CD4-positive, alpha-beta memory T cell (primary cell): Measurements from ENCODE around the gene AXL. TPM values are rescaled to one million over a fixed set of nuclear protein-coding genes. Genes with fewer than 3 reads are reported as not detected.
"Not testable (repeated sequence)": the region's sequence is repeated elsewhere in the genome, so short reads cannot be mapped to it uniquely, and the experiment has no call there.

Experiments
- CTCF ChIA-PET: fragments of 350-600 bp; sonication (Branson Sonifier 250); formaldehyde crosslinking; loops from one replicate; lab custom pipeline; 2021; ENCODE audit warnings: inconsistent platforms; ENCODE audit not compliant: partially characterized antibody; lab: Charles Lee
- POLR2A ChIA-PET: fragments of 350-600 bp; sonication (Branson Sonifier 250); formaldehyde crosslinking; loops from one replicate; lab custom pipeline; 2021; ENCODE audit not compliant: partially characterized antibody; lab: Charles Lee
- DNase-seq, 5 donors: peaks; one replicate each; pipeline versions ENCODE4 v3.0.0 to v3.0.0-alpha.2; 2020 to 2022; ENCODE audit warnings: mixed read lengths in 1 of 5
- H3K27ac ChIP-seq: one replicate; pipeline ENCODE4 v1.7.0; 2013; ENCODE audit warnings: low read depth, low read length
- H3K27me3 ChIP-seq: 2 replicates; pipeline ENCODE4 v1.7.0; 2013; ENCODE audit warnings: mild to moderate bottlenecking, low read length, moderate library complexity; ENCODE audit not compliant: insufficient read depth
- H3K36me3 ChIP-seq: 2 replicates; pipeline ENCODE4 v1.7.0; 2013; ENCODE audit warnings: mild to moderate bottlenecking, low read length, moderate library complexity; ENCODE audit not compliant: insufficient read depth
- H3K4me1 ChIP-seq: 2 replicates; pipeline ENCODE4 v1.7.0; 2013; ENCODE audit warnings: mild to moderate bottlenecking, low read length, moderate library complexity; ENCODE audit not compliant: insufficient read depth
- H3K4me3 ChIP-seq, 2 donors: one replicate each; pipeline ENCODE4 v1.7.0; 2013; ENCODE audit warnings: low read length in 2 of 2, mild to moderate bottlenecking in 1 of 2
- H3K9me3 ChIP-seq, 2 donors: one replicate each; pipeline ENCODE4 v1.7.0; 2013; ENCODE audit warnings: low read length in 2 of 2, control low read depth in 1 of 2; ENCODE audit not compliant: control insufficient read depth in 1 of 2
- H3K27ac Mint-ChIP-seq, 7 donors: one replicate each; pipeline ENCODE4 v1.8.0; 2020 to 2021; ENCODE audit warnings: mixed read lengths in 7 of 7, mild to moderate bottlenecking in 6 of 7, inconsistent platforms in 3 of 7, moderate library complexity in 3 of 7
- H3K27me3 Mint-ChIP-seq, 2 donors: one replicate each; pipeline ENCODE4 v1.8.0; 2020 to 2021; ENCODE audit warnings: mixed read lengths in 2 of 2
- H3K36me3 Mint-ChIP-seq, 2 donors: one replicate each; pipeline ENCODE4 v1.8.0; 2020 to 2021; ENCODE audit warnings: mixed read lengths in 2 of 2, inconsistent platforms in 1 of 2, mild to moderate bottlenecking in 1 of 2
- H3K4me1 Mint-ChIP-seq, 4 donors: one replicate each; pipeline ENCODE4 v1.8.0; 2020 to 2021; ENCODE audit warnings: mixed read lengths in 4 of 4, mild to moderate bottlenecking in 1 of 4
- H3K4me3 Mint-ChIP-seq, 8 donors: one replicate each; pipeline ENCODE4 v1.8.0; 2020 to 2021; ENCODE audit warnings: mixed read lengths in 8 of 8, mild to moderate bottlenecking in 7 of 8, moderate library complexity in 6 of 8, inconsistent platforms in 3 of 8
- H3K9me3 Mint-ChIP-seq, 8 donors: one replicate each; pipeline ENCODE4 v1.8.0; 2020 to 2021; ENCODE audit warnings: mixed read lengths in 8 of 8, mild to moderate bottlenecking in 5 of 8, inconsistent platforms in 3 of 8, moderate library complexity in 1 of 8
- intact Hi-C: fragments of 100-400 bp; cut with micrococcal nuclease; formaldehyde crosslinking; loops from one replicate; pipeline ENCODE4 v1.15.1; 2023
- polyA plus RNA-seq, 2 donors: library from polyadenylated mRNA; unstranded; fragments of 300-500 nt; fragmentation: Illumina TruSeq; gene quantifications; one replicate each; pipeline ENCODE4 v1.2.3, GENCODE V29; 2021
- total RNA-seq, 2 experiments: library from RNA; stranded (reverse); gene quantifications; one replicate each; pipeline ENCODE4 v1.2.3, GENCODE V29; 2021

AXL gene
- total and polyA plus RNA-seq, 4 experiments from 2014 or later: 0.10 to 0.32 (median 0.29) TPM; not detected in 1

GRCh38 chr19:41226053-41226873, 7.2 kb downstream of the AXL start:
- ChIA-PET CTCF (interaction anchor here (1.1 kb wide), 1 partner anchor 36 kb away, joined by 3 read pairs; no protein-coding TSS in a partner anchor), POLR2A (interaction anchor here (1.0 to 3.9 kb wide), 5 partner anchors 22 to 82 kb away, joined by 3 to 41 read pairs (median 6); partner anchors contain the start of gene HNRNPUL1)
- no peak overlapping the region for H3K27ac ChIP-seq
- H3K9me3 ChIP-seq: no peaks in the 10 kb centered on the region
- peaks cover 0 to 1% of the 10 kb centered on the region in 2 donors for H3K36me3 Mint-ChIP-seq
- H3K27me3 ChIP-seq: no peaks in the 10 kb centered on the region
- peaks cover 0 to 2% (median 0%) of the 10 kb centered on the region in 8 donors for H3K9me3 Mint-ChIP-seq
- intact Hi-C loops: loop anchor here (1.0 kb wide), 1 partner anchor 36 kb away; no protein-coding TSS in a partner anchor
- no peaks in the 10 kb centered on the region for H3K36me3 ChIP-seq
- peak overlapping the region; percentile 49 to 53 for H3K4me3 ChIP-seq
- peak overlapping the region; percentile 8 to 93 (median 76) for H3K27ac Mint-ChIP-seq
- peaks cover 14% of the 10 kb centered on the region for H3K4me1 ChIP-seq
- DNase-seq: peak; percentile 29 to 62 (median 38)
- H3K27me3 Mint-ChIP-seq: peaks cover 10 to 13% of the 10 kb centered on the region in 2 donors
- H3K4me1 Mint-ChIP-seq: peaks cover 11 to 20% (median 13%) of the 10 kb centered on the region in 4 donors
- H3K4me3 Mint-ChIP-seq: peak overlapping the region; percentile 84 to 94 (median 92)

DNA sequence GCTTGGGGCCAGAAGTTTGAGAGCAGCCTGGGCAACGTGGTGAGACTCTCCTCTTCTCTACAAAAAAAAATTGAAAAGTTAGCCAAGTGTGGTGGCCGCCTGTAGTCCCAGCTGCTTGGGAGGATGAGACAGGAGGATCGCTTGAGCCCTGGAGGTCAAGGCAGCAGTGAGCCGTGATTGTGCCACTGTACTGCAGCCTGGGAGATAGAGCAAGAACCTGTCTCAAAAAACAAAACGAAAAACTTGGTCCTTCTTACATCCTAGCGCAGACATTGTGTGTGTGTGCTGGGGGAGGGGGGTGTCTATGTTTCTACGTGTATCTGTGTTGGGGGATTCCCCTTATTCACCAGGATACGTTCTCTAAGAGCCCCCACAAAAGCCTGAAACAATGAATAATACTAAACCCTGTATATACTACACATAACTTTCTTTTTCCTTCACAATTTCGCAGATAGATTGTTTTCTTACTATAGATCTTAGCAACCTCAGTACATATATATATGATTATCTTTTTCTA, 7.9 kb downstream of the AXL start:
- Histone ChIP-seq H3K4me1 (peaks cover 14% of the 10 kb centered on the region), H3K9me3 (no peaks in the 10 kb centered on the region), H3K27ac (no peak overlapping the region), H3K4me3 (peak overlapping the region; percentile 49 to 53), H3K27me3 (no peaks in the 10 kb centered on the region), H3K36me3 (no peaks in the 10 kb centered on the region)
- peaks cover 11 to 20% (median 13%) of the 10 kb centered on the region in 4 donors for H3K4me1 Mint-ChIP-seq
- H3K27me3 Mint-ChIP-seq: peaks cover 9 to 10% of the 10 kb centered on the region in 2 donors
- H3K4me3 Mint-ChIP-seq: peak overlapping the region; percentile 84 to 94 (median 92)
- DNase-seq: no peak
- H3K27ac Mint-ChIP-seq: peak overlapping the region; percentile 8 to 93 (median 72)
- H3K9me3 Mint-ChIP-seq: peaks cover 0 to 2% (median 0%) of the 10 kb centered on the region in 8 donors
- intact Hi-C loops: loop anchor here (1.0 kb wide), 1 partner anchor 35 kb away; no protein-coding TSS in a partner anchor
- H3K36me3 Mint-ChIP-seq: peaks cover 0 to 1% of the 10 kb centered on the region in 2 donors
- CTCF ChIA-PET: interaction anchor here (1.1 kb wide), 1 partner anchor 36 kb away, joined by 3 read pairs; no protein-coding TSS in a partner anchor
- POLR2A ChIA-PET: interaction anchor here (1.0 to 3.9 kb wide), 5 partner anchors 23 to 81 kb away, joined by 3 to 41 read pairs (median 6); partner anchors contain the start of gene HNRNPUL1

DNA sequence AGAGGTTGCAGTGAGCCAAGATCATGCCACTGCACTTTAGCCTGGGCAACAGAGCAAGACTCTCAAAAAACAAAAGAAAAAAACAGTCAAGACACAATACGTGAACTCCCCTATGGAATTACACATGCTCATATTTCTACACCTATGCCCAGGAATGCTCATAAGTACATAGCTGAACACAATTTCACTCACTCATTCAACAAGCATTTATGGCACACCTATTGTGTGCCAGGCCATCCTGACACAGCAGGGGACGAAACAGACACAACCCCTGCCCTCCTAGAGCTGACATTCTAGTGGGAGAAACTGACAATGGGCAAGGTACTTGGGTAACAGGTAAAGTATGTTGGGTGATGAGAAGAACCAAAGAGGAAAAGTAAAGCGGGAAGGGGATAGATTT, 9.5 kb downstream of the AXL start:
- intact Hi-C loops: no loop called here
- H3K36me3 Mint-ChIP-seq: peaks cover 0 to 1% of the 10 kb centered on the region in 2 donors
- CTCF ChIA-PET: interaction anchor here (0.8 to 1.5 kb wide), 2 partner anchors 21 to 24 kb away, joined by 3 read pairs; no protein-coding TSS in a partner anchor

GRCh38 chr19:41229338-41229737, 10.3 kb downstream of the AXL start:
- POLR2A ChIA-PET, DNase-seq, H3K9me3 ChIP-seq, H3K4me3 ChIP-seq, H3K27ac ChIP-seq, H3K27me3 Mint-ChIP-seq, H3K36me3 ChIP-seq, intact Hi-C loops, H3K27ac Mint-ChIP-seq, H3K27me3 ChIP-seq, H3K9me3 Mint-ChIP-seq, H3K4me3 Mint-ChIP-seq, H3K36me3 Mint-ChIP-seq: not testable (repeated sequence)
- peaks cover 11 to 20% (median 13%) of the 10 kb centered on the region in 4 donors for H3K4me1 Mint-ChIP-seq
- CTCF ChIA-PET: interaction anchor here (0.8 kb wide), 1 partner anchor 22 kb away, joined by 3 read pairs; no protein-coding TSS in a partner anchor
- peaks cover 14% of the 10 kb centered on the region for H3K4me1 ChIP-seq

More for the DNA sequence above, 9.5 kb downstream of the AXL start:
- Histone ChIP-seq H3K27me3 (no peaks in the 10 kb centered on the region), H3K9me3 (no peaks in the 10 kb centered on the region), H3K4me1 (peaks cover 14% of the 10 kb centered on the region), H3K4me3 (no peak overlapping the region), H3K36me3 (no peaks in the 10 kb centered on the region), H3K27ac (no peak overlapping the region)
- Mint-ChIP-seq H3K4me1 (peaks cover 11 to 20% (median 13%) of the 10 kb centered on the region in 4 donors), H3K27me3 (peaks cover 5% of the 10 kb centered on the region in 2 donors), H3K27ac (peak overlapping the region in 2 of 7 donors; percentile 25 to 75), H3K4me3 (no peak overlapping the region), H3K9me3 (peaks cover 0 to 2% (median 0%) of the 10 kb centered on the region in 8 donors)
- DNase-seq: no peak
- POLR2A ChIA-PET: no interaction called here

DNA sequence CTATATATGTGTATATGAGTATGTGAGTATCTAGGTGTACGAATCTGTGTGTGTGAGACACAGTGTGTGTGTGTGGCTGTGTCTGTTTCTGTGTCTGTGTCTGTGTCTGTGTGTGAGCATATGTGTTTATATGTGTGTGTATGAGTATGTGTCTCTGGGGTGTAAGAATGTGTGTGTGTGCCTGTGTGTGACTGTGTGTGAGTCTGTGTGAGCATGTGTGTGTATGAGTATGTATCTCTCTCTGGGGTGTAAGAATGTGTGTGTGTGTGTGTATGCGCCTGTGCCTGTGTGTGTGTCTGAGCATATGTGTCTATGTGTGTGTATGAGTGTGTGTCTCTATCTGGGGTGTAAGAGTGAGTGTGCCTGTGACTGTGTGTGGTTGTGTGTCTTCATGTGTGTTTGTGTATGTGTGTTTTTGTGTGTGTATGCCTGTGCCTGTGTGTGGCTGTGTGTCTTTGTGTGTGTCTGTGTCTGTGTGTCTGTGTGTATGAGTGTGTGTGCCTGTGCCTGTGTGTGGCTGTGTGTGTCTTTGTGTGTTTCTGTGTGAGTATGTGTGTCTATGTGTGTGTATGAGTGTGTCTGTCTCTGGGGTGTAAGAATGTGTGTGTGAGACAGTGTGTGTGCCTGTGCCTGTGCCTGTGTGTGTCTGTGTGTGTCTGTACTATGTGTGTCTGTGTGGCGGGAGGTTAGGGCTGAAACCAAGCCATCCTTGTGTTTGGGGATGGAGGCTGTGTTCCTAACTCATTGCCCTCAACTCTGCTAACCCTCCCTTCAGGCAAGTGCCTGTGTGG, 11.2 kb downstream of the AXL start:
- Histone ChIP-seq H3K27me3 (no peaks in the 10 kb centered on the region), H3K4me3 (no peak overlapping the region), H3K36me3 (no peaks in the 10 kb centered on the region), H3K27ac (no peak overlapping the region), H3K9me3 (no peaks in the 10 kb centered on the region), H3K4me1 (peaks cover 14% of the 10 kb centered on the region)
- Mint-ChIP-seq H3K27me3 (peaks cover 5% of the 10 kb centered on the region in 2 donors), H3K4me1 (peaks cover 11 to 18% (median 13%) of the 10 kb centered on the region in 4 donors), H3K36me3 (peaks cover 0 to 1% of the 10 kb centered on the region in 2 donors), H3K4me3 (no peak overlapping the region), H3K9me3 (no peaks in the 10 kb centered on the region), H3K27ac (no peak overlapping the region)
- ChIA-PET POLR2A (no interaction called here), CTCF (no interaction called here)
- no peak for DNase-seq
- intact Hi-C loops: no loop called here

- no peak overlapping the region for H3K4me3 ChIP-seq
- no peak overlapping the region for H3K27ac ChIP-seq
- no peaks in the 10 kb centered on the region for H3K9me3 ChIP-seq
- Mint-ChIP-seq H3K9me3 (no peaks in the 10 kb centered on the region), H3K4me3 (no peak overlapping the region), H3K27me3 (peaks cover 2% of the 10 kb centered on the region in 2 donors), H3K36me3 (no peaks in the 10 kb centered on the region), H3K4me1 (no peaks in the 10 kb centered on the region), H3K27ac (no peak overlapping the region)
- no peaks in the 10 kb centered on the region for H3K36me3 ChIP-seq
- no peaks in the 10 kb centered on the region for H3K4me1 ChIP-seq
- POLR2A ChIA-PET: no interaction called here
- CTCF ChIA-PET: interaction anchor here (0.8 kb wide), 1 partner anchor 8 kb away, joined by 3 read pairs; no protein-coding TSS in a partner anchor
- no peak for DNase-seq
- intact Hi-C loops: no loop called here
- H3K27me3 ChIP-seq: no peaks in the 10 kb centered on the region
Measured at GRCh38 chr19:41232686-41233085, 13.7 kb downstream of the AXL start.
